Loucy (cell line): Measurements from ENCODE around the gene WWOX.

Experiments
- EZH2phosphoT487 ChIP-seq: fragments of 200-600 bp; IDR thresholded peaks from 2 replicates; pipeline ENCODE4 v1.6.1; 2018; ENCODE audit warnings: antibody characterized with exemption, mild to moderate bottlenecking, moderate library complexity, borderline replicate concordance
- TF ChIP-seq, protein P1 (sequence below): fragments of 200-600 bp; sonication (generic); conservative IDR thresholded peaks from 2 replicates; pipeline ENCODE4 v1.5.1; 2014; ENCODE audit warnings: mild to moderate bottlenecking, antibody characterized with exemption, low read length

DNA sequence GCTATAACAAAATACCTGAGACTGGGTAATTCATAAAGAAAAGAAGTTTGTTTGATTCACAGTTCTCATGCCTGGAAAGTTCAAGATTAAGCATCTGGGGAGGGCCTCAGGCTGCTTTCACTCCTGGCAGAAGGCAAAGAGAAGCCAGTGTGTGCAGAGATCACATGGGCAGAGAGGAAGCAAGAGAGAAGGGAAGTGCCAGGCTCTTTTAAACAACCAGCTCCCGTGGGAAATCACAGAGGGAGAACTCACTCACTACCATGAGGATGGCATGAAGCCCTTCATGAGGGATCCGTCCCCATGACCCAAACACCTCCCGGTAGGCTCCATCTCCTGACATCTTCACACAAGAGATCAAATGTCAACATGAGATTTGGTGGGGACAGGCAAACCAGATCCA lies 999.5 kb downstream of the WWOX start:
- no peak for TF ChIP-seq EZH2phosphoT487
- TF ChIP-seq, protein P1, sequence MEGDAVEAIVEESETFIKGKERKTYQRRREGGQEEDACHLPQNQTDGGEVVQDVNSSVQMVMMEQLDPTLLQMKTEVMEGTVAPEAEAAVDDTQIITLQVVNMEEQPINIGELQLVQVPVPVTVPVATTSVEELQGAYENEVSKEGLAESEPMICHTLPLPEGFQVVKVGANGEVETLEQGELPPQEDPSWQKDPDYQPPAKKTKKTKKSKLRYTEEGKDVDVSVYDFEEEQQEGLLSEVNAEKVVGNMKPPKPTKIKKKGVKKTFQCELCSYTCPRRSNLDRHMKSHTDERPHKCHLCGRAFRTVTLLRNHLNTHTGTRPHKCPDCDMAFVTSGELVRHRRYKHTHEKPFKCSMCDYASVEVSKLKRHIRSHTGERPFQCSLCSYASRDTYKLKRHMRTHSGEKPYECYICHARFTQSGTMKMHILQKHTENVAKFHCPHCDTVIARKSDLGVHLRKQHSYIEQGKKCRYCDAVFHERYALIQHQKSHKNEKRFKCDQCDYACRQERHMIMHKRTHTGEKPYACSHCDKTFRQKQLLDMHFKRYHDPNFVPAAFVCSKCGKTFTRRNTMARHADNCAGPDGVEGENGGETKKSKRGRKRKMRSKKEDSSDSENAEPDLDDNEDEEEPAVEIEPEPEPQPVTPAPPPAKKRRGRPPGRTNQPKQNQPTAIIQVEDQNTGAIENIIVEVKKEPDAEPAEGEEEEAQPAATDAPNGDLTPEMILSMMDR: no peak
